Stomach (tissue), 4 donors: ENCODE data around the gene TBC1D9B.

Source experiments
- EP300 ChIP-seq: sonication (generic); formaldehyde crosslinking; IDR thresholded peaks from one replicate; pipeline ENCODE4 v1.6.1; 2017; ENCODE audit warnings: antibody characterized with exemption
- TF ChIP-seq, protein P1 (sequence below), 7 experiments: fragments of 450-650 bp in 4 of 7; fragments of 200-600 bp in 3 of 7; sonication (generic) in 3 of 7; IDR thresholded peaks; one replicate each; pipeline ENCODE4 v1.5.1; 2016 to 2019; ENCODE audit warnings: antibody characterized with exemption in 7 of 7, control low read depth in 2 of 7, mild to moderate bottlenecking in 1 of 7

DNA sequence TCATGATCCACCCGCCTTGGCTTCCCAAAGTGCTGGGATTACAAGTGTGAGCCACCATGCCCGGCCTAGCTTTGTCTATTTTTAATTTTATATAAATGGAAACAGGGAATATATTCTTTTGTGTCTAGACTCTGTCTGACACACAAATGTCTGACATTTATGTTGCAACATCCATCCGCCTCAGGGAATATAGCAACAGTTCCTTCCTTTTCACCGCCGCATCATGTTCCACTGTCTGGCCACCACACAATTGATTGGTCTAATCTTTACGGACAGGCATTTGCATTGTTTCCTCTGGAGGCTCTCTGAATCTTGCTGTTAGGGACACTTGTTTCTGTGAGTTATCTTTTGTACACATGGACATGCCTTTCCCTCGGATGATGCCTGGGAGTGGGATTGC is 20.1 kb upstream of the TBC1D9B start:
- TF ChIP-seq, protein P1, sequence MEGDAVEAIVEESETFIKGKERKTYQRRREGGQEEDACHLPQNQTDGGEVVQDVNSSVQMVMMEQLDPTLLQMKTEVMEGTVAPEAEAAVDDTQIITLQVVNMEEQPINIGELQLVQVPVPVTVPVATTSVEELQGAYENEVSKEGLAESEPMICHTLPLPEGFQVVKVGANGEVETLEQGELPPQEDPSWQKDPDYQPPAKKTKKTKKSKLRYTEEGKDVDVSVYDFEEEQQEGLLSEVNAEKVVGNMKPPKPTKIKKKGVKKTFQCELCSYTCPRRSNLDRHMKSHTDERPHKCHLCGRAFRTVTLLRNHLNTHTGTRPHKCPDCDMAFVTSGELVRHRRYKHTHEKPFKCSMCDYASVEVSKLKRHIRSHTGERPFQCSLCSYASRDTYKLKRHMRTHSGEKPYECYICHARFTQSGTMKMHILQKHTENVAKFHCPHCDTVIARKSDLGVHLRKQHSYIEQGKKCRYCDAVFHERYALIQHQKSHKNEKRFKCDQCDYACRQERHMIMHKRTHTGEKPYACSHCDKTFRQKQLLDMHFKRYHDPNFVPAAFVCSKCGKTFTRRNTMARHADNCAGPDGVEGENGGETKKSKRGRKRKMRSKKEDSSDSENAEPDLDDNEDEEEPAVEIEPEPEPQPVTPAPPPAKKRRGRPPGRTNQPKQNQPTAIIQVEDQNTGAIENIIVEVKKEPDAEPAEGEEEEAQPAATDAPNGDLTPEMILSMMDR (IDR thresholded peaks at IDR 0.05), result no peak
- no peak for TF ChIP-seq EP300
